NCI-H510A treated with DMSO at 0.1 percent for 48 hours (cell line): ENCODE data around the gene PTGR2.
"Not testable (repeated sequence)": the region's sequence is repeated elsewhere in the genome, so short reads cannot be mapped to it uniquely, and the experiment has no call there.

Source experiments
- DNase-seq: peaks from one replicate; lab custom pipeline; 2025; lab: John Stamatoyannopoulos, UW

The PTGR2 gene

DNA sequence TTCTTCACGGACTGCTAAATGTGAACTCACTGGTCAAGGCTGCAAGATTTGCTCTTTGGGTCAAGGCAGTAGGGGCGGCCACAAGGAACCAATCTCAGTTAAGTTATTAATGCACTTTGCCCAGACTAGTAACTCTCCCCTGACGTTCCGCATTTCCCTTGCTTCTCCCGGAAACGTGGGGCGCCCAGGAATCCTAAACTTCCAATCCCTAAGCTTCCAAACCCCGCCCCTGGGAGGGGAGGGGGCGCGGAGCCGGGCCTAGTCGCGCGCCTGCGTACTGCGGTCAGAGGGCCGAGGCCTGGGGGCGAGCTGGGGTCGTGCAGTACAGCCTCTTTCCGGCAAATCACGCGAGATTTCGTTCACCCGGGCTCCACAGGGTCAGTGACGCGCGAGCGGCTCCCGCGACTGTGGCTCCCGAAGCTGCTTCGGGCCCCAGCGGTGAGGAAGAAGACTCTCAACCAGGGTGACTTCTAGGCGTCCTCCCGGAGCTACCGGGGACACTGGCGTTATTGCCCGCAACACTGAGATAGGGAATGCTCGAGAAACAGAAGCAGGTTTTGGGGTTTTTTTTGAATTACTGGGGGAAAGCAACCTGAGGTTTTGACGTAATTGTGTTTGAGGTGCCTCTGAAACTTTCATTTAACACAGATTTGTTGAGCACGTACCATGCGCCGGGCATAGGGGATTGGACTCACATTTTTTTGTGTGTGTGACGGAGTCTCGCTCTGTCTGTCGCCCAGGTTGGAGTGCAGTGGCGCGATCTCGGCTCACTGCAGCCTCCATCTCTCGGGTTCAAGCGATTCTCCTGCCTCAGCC, at the start of gene PTGR2:
Gene PTGR2, plus strand, starts transcription at position 265 of the 816 bp plus-strand sequence. CDS start 7,032 bp downstream, outside the sequence.
- peak; percentile 89 for DNase-seq

- no peak for DNase-seq
Observed at GRCh38 chr14:73802431-73803188, 49.0 kb upstream of the PTGR2 start.

GRCh38 chr14:73804636-73805035, 47.0 kb upstream of the PTGR2 start:
- no peak for DNase-seq

GRCh38 chr14:73807457-73807856, 44.2 kb upstream of the PTGR2 start:
- no peak for DNase-seq

- DNase-seq, result no peak
Observed at GRCh38 chr14:73809391-73809790, 42.2 kb upstream of the PTGR2 start.

DNA sequence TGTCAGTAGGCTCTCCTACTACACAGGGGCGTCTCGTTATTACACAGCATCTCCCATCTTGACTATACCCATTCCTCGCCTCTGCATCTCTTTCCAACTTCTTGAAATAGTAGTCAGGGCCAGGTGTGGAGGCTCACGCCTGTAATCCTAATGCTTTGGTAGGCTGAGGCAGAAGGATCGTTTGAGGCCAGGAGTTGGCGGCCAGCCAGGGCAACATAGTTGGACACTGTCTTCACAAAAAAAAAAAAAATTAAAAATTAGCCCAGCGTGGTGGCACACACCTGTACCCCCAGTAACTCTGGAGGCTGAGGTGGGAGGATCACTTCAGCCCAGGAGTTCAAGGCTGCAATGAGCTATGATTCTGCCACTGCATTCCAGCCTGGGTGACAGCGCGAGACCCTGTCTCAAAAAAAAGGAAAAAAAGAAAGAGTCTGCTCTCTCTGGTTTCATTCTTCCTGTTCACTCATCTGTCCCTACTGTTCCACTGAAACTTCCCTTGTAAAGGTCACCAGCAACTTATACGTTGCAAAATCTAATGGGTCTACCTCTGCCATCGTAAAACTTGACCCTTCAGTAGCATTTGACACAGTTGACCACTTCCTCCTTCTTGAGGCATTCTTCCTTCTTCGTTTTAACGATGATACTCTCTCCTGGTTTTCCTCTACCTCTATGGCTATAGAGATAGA, 41.0 kb upstream of the PTGR2 start:
- no peak for DNase-seq

DNA sequence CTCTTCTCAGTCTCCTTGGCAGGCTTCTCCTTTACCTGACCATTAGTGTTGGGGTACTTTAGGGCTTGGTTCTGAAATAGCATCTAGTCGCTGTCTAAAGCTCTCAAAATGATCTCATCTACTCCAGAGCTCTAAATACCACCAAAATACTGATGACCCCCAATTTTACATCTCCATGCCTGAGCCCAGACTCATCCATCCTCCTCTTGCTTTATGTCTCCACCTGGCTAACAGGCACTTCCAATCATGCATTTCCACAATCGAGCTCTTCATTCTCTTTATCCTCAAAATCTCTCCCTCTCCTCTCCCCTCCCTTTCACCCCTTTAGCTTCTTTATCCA, 40.5 kb upstream of the PTGR2 start:
- no peak for DNase-seq

DNA sequence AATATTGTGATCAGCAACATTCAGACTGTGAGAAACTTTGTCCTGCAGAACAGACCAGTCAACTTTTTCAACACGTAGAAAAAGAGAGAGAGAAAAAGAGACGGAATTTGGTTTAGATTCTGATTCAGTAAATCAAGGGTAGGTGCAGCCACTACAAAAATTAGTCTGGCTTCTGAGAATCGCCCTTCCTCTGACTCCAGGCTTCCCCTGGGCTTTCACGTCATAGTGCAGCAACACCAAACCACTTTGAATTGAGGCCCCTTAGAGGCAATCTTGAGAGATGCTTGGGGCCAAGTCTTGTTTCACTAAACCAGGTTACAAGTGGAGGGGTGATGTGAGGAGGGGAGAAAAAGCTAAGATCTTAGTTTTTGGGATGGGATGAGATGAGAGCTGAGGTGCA, 37.5 kb upstream of the PTGR2 start:
- no peak for DNase-seq

DNA sequence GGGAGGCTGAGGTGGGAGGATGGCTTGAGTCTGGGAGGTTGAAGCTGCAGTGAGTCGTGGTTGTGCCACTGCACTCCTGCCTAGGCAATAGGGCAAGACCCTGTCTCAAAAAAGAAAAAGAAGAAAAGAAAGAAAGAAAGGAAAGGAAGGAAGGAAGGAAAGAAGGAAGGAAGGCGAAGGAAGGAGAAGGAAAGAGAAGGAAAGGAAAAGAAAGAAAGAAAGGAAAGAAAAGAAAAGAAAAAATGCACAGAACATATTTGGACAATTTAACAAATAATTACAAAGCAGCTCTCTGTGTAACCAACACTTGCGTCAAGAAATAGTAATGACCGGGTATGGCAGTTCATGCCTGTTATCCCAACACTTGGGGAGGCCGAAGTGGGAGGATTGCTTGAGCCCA, 35.8 kb upstream of the PTGR2 start:
- no peak for DNase-seq

DNA sequence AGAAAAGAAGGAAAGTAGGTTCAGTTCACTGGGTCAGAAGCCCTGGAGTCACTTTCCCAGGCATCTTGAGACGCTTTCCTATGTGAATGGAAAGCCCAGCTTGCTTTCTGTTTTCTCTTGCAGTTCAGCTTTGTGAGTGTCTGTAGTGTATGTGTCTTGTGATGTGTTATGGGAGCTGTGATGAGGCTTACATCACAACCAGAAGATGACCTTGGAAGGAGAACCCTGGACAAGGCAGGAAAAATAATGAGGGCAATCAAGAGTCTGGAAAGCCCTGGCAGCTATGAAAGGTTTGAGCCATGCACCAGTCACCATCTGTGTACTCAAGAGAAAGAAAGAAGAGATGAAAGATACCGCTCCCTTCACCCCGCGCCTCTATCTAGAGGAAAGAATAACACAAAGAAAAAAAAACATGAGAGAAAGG, 35.2 kb upstream of the PTGR2 start:
- no peak for DNase-seq

GRCh38 chr14:73817020-73817655, 34.5 kb upstream of the PTGR2 start:
- no peak for DNase-seq

GRCh38 chr14:73818821-73819220, 32.8 kb upstream of the PTGR2 start:
- no peak for DNase-seq

DNA sequence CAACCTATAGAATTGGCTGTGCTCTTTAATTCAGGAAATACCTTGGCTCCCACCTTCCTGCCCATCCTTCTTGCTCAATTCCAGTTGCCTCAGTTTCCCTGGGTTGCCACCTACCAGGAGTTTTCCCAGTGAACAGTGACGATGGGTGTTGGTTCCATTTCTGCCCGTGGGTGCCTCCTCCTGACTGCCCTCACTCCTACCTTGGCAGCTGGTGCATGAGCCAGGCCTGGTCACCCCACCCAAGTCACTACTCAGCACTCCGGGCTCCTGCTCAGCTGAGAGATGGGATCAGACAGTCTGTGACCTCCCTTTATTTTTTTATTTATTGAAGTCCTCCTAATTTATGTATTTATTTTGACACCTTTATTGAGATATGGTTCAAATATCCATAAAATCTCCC, 31.0 kb upstream of the PTGR2 start:
- DNase-seq, result no peak

GRCh38 chr14:73823339-73823885, 28.2 kb upstream of the PTGR2 start:
- DNase-seq, result no peak

GRCh38 chr14:73824127-73824526, 27.5 kb upstream of the PTGR2 start:
- no peak for DNase-seq

- no peak for DNase-seq
Observed at GRCh38 chr14:73824536-73824935, 27.1 kb upstream of the PTGR2 start.

DNA sequence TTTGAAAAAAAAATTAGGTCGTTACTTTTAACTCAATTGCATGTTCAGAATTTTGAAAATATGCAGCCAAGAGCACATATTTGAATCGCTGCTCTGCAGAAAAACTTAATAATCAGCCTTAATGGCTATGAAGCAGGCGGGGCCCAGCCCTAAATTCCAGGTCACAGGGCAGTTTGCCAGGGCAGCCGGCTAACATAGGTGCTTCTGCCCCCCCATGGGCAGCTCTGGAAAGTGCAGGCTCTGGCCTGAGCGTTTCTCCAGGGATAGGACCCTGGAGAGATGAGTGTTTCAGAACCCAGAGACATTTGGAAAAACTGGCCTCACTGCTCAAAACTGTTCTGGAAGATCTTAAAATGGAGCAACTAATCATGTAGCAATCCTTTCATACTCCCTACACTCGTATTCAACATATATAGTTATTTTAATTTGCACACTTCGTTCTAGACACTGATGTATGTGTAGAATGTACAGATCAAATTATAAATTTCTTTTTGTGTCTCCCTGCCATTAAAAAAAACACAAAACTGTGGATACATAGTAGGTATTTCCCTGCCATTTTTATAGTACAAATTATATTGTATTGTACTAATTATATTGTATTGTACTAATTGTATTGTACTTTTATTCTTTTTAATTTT, 26.0 kb upstream of the PTGR2 start:
- DNase-seq, result peak; percentile 82

- DNase-seq, result not testable (repeated sequence)
Observed at GRCh38 chr14:73827190-73827589, 24.4 kb upstream of the PTGR2 start.

DNA sequence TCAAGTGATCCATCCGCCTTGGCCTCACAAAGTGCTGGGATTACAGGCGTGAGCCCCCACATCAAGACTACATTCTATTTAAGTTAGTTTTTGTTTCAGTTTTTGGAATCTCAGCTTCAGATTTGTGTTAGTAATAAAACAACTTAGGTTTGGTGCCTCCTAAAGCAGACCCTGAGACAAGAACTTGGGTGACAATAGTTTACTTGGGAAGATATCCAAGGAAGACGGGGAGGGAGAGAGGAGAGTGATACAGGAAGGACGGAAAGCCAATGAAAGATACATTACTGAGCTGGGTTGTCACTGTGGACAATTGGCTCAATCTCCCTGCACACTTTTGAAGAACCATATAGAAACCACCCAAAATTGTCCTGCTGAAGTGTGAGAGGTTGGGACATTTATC, 22.6 kb upstream of the PTGR2 start:
- no peak for DNase-seq

DNA sequence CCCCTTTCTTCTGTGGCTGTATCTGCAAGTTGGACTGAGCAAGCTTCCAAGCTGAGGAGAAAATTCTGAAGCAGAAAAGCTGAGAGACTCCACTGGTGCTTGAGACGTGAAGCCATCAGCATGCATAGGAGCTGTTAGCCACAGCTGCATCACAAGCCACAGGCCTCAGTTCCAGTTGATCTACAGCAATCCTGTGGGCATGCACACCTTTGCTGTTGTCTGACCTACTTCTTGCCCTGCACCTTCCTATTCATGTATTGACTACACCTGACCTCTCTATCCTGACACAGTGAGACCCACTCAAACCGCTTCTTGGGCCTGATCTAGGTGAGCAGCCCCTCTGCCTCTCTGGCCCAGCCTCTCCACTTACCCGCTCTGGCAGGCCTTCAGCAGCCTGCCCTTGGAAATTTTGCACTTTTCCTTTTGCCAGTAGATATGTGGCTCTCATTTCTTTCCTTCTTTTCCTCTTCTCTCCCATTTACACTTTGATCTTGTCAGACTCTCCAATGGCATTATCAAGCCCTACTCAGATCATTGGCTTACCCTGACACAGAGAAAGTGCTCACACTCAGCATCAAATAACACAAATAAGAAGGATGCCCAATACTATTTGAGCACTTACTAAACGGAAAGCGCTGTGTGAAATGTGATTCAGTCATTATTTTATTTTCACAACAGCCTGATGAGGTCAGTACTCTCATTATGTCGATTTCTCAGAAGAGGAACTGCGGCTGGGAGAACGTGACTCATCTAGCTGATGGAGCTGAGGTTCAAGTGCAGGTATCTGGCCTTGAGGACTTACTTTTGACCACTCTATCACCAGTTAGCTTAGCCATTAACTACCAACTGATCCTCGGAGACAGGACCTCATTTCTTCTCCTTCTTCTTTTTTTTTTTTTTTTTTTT, 21.9 kb upstream of the PTGR2 start:
- no peak for DNase-seq

GRCh38 chr14:73833034-73833433, 18.6 kb upstream of the PTGR2 start:
- no peak for DNase-seq
